Stimulated activated effector memory CD8-positive, alpha-beta T cell treated with anti-CD3 and anti-CD28 coated beads, Interleukin-12 subunit alpha, Interleukin-12 subunit beta, amount 100 ng/mL, for 72 hours (primary cell): Measurements from ENCODE around the gene WRAP73.

ENCODE experiments used
- ATAC-seq: fragments of 150-1000 bp; cut with Tn5 transposase; 2 replicates; pipeline ENCODE4 v1.10.0; 2021
- DNase-seq, 2 donors: peaks; one replicate each; pipeline ENCODE4 v3.0.0; 2021 to 2022; ENCODE audit warnings: low spot score in 2 of 2
- H3K27ac Mint-ChIP-seq: one replicate; pipeline ENCODE4 v1.8.0; 2022; ENCODE audit warnings: mild to moderate bottlenecking, mixed read lengths
- H3K36me3 Mint-ChIP-seq: one replicate; pipeline ENCODE4 v1.8.0; 2022; ENCODE audit warnings: mild to moderate bottlenecking, mixed read lengths
- H3K4me1 Mint-ChIP-seq: one replicate; pipeline ENCODE4 v1.8.0; 2022; ENCODE audit warnings: mixed read lengths
- H3K4me3 Mint-ChIP-seq: one replicate; pipeline ENCODE4 v1.8.0; 2022; ENCODE audit warnings: mild to moderate bottlenecking, mixed read lengths
- H3K9me3 Mint-ChIP-seq: one replicate; pipeline ENCODE4 v1.8.0; 2022; ENCODE audit warnings: mixed read lengths

The WRAP73 gene

GRCh38 chr1:3610527-3611169 is 39.3 kb downstream of the WRAP73 start:
- Mint-ChIP-seq H3K4me3 (peak overlapping the region; percentile 75), H3K4me1 (peaks cover 5% of the 10 kb centered on the region), H3K27ac (no peak overlapping the region), H3K36me3 (no peaks in the 10 kb centered on the region), H3K9me3 (no peaks in the 10 kb centered on the region)
- ATAC-seq (no peak), DNase-seq (no peak)

- ATAC-seq = no peak
- Mint-ChIP-seq H3K4me1 (peaks cover 5% of the 10 kb centered on the region), H3K9me3 (no peaks in the 10 kb centered on the region), H3K4me3 (peak overlapping the region; percentile 75), H3K36me3 (no peaks in the 10 kb centered on the region), H3K27ac (no peak overlapping the region)
- no peak for DNase-seq
Observed at GRCh38 chr1:3609769-3610526, 40.0 kb downstream of the WRAP73 start.

- Mint-ChIP-seq H3K36me3 (no peaks in the 10 kb centered on the region), H3K4me3 (peak overlapping the region; percentile 13), H3K27ac (no peak overlapping the region), H3K4me1 (peaks cover 5% of the 10 kb centered on the region), H3K9me3 (no peaks in the 10 kb centered on the region)
- ATAC-seq (no peak), DNase-seq (no peak)
Observed at GRCh38 chr1:3609016-3609768, 40.7 kb downstream of the WRAP73 start.

GRCh38 chr1:3608154-3608553 is 41.7 kb downstream of the WRAP73 start:
- H3K36me3 Mint-ChIP-seq = no peaks in the 10 kb centered on the region
- H3K4me3 Mint-ChIP-seq = no peak overlapping the region
- DNase-seq (no peak), ATAC-seq (no peak)
- no peaks in the 10 kb centered on the region for H3K9me3 Mint-ChIP-seq
- H3K27ac Mint-ChIP-seq = no peak overlapping the region
- peaks cover 5% of the 10 kb centered on the region for H3K4me1 Mint-ChIP-seq

- Mint-ChIP-seq H3K9me3 (no peaks in the 10 kb centered on the region), H3K27ac (no peak overlapping the region), H3K36me3 (no peaks in the 10 kb centered on the region), H3K4me1 (peaks cover 5% of the 10 kb centered on the region), H3K4me3 (no peak overlapping the region)
- no peak for ATAC-seq
- DNase-seq = no peak
Observed at GRCh38 chr1:3607703-3608065, 42.2 kb downstream of the WRAP73 start.

- Mint-ChIP-seq H3K27ac (no peak overlapping the region), H3K4me1 (peaks cover 5% of the 10 kb centered on the region), H3K36me3 (no peaks in the 10 kb centered on the region), H3K4me3 (no peak overlapping the region), H3K9me3 (no peaks in the 10 kb centered on the region)
- DNase-seq = no peak
- no peak for ATAC-seq
Observed at GRCh38 chr1:3606779-3607702, 42.9 kb downstream of the WRAP73 start.

- no peak overlapping the region for H3K27ac Mint-ChIP-seq
- H3K36me3 Mint-ChIP-seq = no peaks in the 10 kb centered on the region
- no peak overlapping the region for H3K4me3 Mint-ChIP-seq
- no peak for DNase-seq
- H3K9me3 Mint-ChIP-seq = no peaks in the 10 kb centered on the region
- no peaks in the 10 kb centered on the region for H3K4me1 Mint-ChIP-seq
- ATAC-seq = no peak
Observed at GRCh38 chr1:3604997-3605823, 44.7 kb downstream of the WRAP73 start.

GRCh38 chr1:3604468-3604974 is 45.4 kb downstream of the WRAP73 start:
- Mint-ChIP-seq H3K4me3 (no peak overlapping the region), H3K9me3 (no peaks in the 10 kb centered on the region), H3K4me1 (no peaks in the 10 kb centered on the region), H3K36me3 (no peaks in the 10 kb centered on the region), H3K27ac (no peak overlapping the region)
- no peak for ATAC-seq
- DNase-seq = no peak

- no peak for DNase-seq
- ATAC-seq = no peak
- Mint-ChIP-seq H3K36me3 (no peaks in the 10 kb centered on the region), H3K9me3 (no peaks in the 10 kb centered on the region), H3K27ac (no peak overlapping the region), H3K4me3 (no peak overlapping the region), H3K4me1 (no peaks in the 10 kb centered on the region)
Observed at GRCh38 chr1:3603571-3604467, 46.1 kb downstream of the WRAP73 start.

GRCh38 chr1:3603156-3603555 is 46.7 kb downstream of the WRAP73 start:
- H3K4me3 Mint-ChIP-seq = no peak overlapping the region
- peaks cover 4% of the 10 kb centered on the region for H3K4me1 Mint-ChIP-seq
- H3K27ac Mint-ChIP-seq = no peak overlapping the region
- ATAC-seq (no peak), DNase-seq (no peak)
- no peaks in the 10 kb centered on the region for H3K36me3 Mint-ChIP-seq
- no peaks in the 10 kb centered on the region for H3K9me3 Mint-ChIP-seq

GRCh38 chr1:3602375-3602774 is 47.5 kb downstream of the WRAP73 start:
- Mint-ChIP-seq H3K4me1 (peaks cover 11% of the 10 kb centered on the region), H3K27ac (no peak overlapping the region), H3K4me3 (no peak overlapping the region), H3K9me3 (no peaks in the 10 kb centered on the region), H3K36me3 (no peaks in the 10 kb centered on the region)
- DNase-seq (no peak), ATAC-seq (no peak)

GRCh38 chr1:3601743-3602142 is 48.2 kb downstream of the WRAP73 start:
- DNase-seq = no peak
- H3K4me3 Mint-ChIP-seq = no peak overlapping the region
- H3K4me1 Mint-ChIP-seq = peaks cover 16% of the 10 kb centered on the region
- no peaks in the 10 kb centered on the region for H3K9me3 Mint-ChIP-seq
- no peak for ATAC-seq
- no peak overlapping the region for H3K27ac Mint-ChIP-seq
- no peaks in the 10 kb centered on the region for H3K36me3 Mint-ChIP-seq

- Mint-ChIP-seq H3K27ac (no peak overlapping the region), H3K4me3 (no peak overlapping the region), H3K4me1 (peaks cover 16% of the 10 kb centered on the region), H3K9me3 (no peaks in the 10 kb centered on the region), H3K36me3 (no peaks in the 10 kb centered on the region)
- ATAC-seq (no peak), DNase-seq (no peak)
Observed at GRCh38 chr1:3600354-3600753, 49.5 kb downstream of the WRAP73 start.
